ENCODE measurements around the gene NCK2. TPM values are rescaled to one million over a fixed set of nuclear protein-coding genes. Genes with fewer than 3 reads are reported as not detected.

NCK2 gene
- total RNA-seq, 1 experiment from 2014 or later: 49.2 TPM

DNA sequence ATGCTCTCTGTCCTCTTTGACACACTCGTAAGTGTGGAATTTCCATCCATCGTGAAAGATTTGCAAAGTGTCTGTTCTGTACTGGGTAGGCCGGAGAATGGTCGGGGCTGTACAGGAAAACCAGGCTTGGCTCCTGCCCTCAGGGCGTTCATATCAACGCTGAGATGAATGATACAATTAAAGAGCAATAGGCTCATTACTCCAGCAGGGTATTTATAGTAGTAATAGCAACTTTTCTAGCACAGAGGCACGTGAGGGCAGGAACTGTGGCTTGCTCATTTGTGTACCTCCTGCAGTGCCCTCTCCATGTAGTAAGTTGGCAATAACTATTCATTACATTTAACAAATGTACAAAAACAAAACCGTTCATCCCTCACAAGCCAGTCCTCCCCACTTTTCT is 5.3 kb upstream of the NCK2 start:
- Mint-ChIP-seq H3K9me3 (no peaks in the 10 kb centered on the region; a peak in 1 of 5 replicates), H3K36me3 (ENCODE audit: insufficient read depth in 1 of 3, low read depth in 3 of 3) (no peaks in the 10 kb centered on the region), H3K27ac (no peak overlapping the region), H3K4me1 (peaks cover 17 to 18% of the 10 kb centered on the region in 2 experiments), H3K27me3 (ENCODE audit: low read depth) (peaks cover 33% of the 10 kb centered on the region), H3K4me3 (no peak overlapping the region)
- no peak overlapping the region for H4K8ac ChIP-seq (replicated peaks; ENCODE audit: insufficient read length, low read depth, low read length)
- H2BK5ac ChIP-seq (ENCODE audit: insufficient read length, low read length): no peak overlapping the region
- H2BK15ac ChIP-seq (ENCODE audit: low read depth, low read length): no peak overlapping the region
- H3K23me2 ChIP-seq (ENCODE audit: insufficient read length, low read depth, low read length, poor library complexity, severe bottlenecking): no peaks in the 10 kb centered on the region
- no peak overlapping the region for H3K18ac ChIP-seq (ENCODE audit: insufficient read length, low read depth, low read length)
- no CpG with 5 or more reads among the region's 8 CpGs for WGBS (ENCODE audit: extremely low coverage, insufficient read length, low lambda C conversion rate)
- H3K4ac ChIP-seq (ENCODE audit: low read depth, low read length): no peak overlapping the region
- H3K27ac ChIP-seq (ENCODE audit: insufficient read length, low read depth, low read length): no peak overlapping the region
- no peak overlapping the region for H2BK20ac ChIP-seq (ENCODE audit: low read depth, low read length, poor library complexity, severe bottlenecking)
- H3K9ac ChIP-seq (ENCODE audit: extremely low read depth, insufficient read length, low read length): no peak overlapping the region
- TF ChIP-seq, protein P1, sequence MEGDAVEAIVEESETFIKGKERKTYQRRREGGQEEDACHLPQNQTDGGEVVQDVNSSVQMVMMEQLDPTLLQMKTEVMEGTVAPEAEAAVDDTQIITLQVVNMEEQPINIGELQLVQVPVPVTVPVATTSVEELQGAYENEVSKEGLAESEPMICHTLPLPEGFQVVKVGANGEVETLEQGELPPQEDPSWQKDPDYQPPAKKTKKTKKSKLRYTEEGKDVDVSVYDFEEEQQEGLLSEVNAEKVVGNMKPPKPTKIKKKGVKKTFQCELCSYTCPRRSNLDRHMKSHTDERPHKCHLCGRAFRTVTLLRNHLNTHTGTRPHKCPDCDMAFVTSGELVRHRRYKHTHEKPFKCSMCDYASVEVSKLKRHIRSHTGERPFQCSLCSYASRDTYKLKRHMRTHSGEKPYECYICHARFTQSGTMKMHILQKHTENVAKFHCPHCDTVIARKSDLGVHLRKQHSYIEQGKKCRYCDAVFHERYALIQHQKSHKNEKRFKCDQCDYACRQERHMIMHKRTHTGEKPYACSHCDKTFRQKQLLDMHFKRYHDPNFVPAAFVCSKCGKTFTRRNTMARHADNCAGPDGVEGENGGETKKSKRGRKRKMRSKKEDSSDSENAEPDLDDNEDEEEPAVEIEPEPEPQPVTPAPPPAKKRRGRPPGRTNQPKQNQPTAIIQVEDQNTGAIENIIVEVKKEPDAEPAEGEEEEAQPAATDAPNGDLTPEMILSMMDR (conservative IDR thresholded peaks at IDR 0.05): no peak
- H2AFZ ChIP-seq (ENCODE audit: low read length): no peak overlapping the region
- H4K20me1 ChIP-seq (ENCODE audit: control insufficient read depth, insufficient read depth, insufficient read length): no peaks in the 10 kb centered on the region
- no peak overlapping the region for H3T11ph ChIP-seq (ENCODE audit: low read length)
- no peaks in the 10 kb centered on the region for H3K27me3 ChIP-seq (ENCODE audit: insufficient read depth, low read length)
- no peak overlapping the region for H2BK120ac ChIP-seq (ENCODE audit: low read depth, low read length, poor library complexity, severe bottlenecking)
- H3K4me1 ChIP-seq (ENCODE audit: insufficient read depth, low read length): peaks cover 6% of the 10 kb centered on the region; the same call in 1 of the 2 replicates
- no peak overlapping the region for H2BK12ac ChIP-seq (ENCODE audit: insufficient read length, low read depth, low read length)
- H3K79me1 ChIP-seq (ENCODE audit: insufficient read depth, low read depth, low read length, poor library complexity, severe bottlenecking): no peaks in the 10 kb centered on the region
- H3K4me2 ChIP-seq (ENCODE audit: insufficient read depth, insufficient read length, low read length): no peak overlapping the region
- H3K23ac ChIP-seq (ENCODE audit: insufficient read length, low read depth, low read length): no peak overlapping the region
- no peak overlapping the region for H2AK5ac ChIP-seq (ENCODE audit: insufficient read length, low read length)
- no peak overlapping the region for H3K56ac ChIP-seq (ENCODE audit: insufficient read length, low read depth, low read length)
- no peak overlapping the region for H4K91ac ChIP-seq (ENCODE audit: insufficient read length, low read depth, low read length)
- H4K5ac ChIP-seq (ENCODE audit: insufficient read length, low read depth, low read length): no peak overlapping the region
- no peak for DNase-seq
- no peak overlapping the region for H3K14ac ChIP-seq (ENCODE audit: insufficient read depth, low read length)
- no peaks in the 10 kb centered on the region for H3K79me2 ChIP-seq (ENCODE audit: insufficient read depth, low read length)
- no peaks in the 10 kb centered on the region for H3K9me3 ChIP-seq (ENCODE audit: control insufficient read depth, low read depth, low read length)
